AG04449 (cell line): ENCODE results near the gene HLA-F.

Source experiments
- CTCF ChIA-PET: fragments of 350-600 bp; formaldehyde crosslinking; extraction: SDS; loops from one replicate; lab custom pipeline; 2021; ENCODE audit warnings: antibody characterized with exemption; lab: Yijun Ruan, JAX
- POLR2A ChIA-PET: fragments of 400-600, 350-600 bp; formaldehyde crosslinking; extraction: SDS; loops from one replicate; lab custom pipeline; 2020; ENCODE audit warnings: antibody characterized with exemption, inconsistent platforms; lab: Yijun Ruan, JAX
- DNase-seq: peaks from one replicate; pipeline ENCODE4 v3.0.0-alpha.2; 2010; ENCODE audit warnings: low read depth, low spot score
- H3K4me3 ChIP-seq: 2 replicates; pipeline ENCODE4 v1.5.1; 2011; ENCODE audit warnings: low read depth, mild to moderate bottlenecking, control low read depth, low read length
- CTCF ChIP-seq: IDR thresholded peaks from one replicate; pipeline ENCODE4 v1.5.1; 2011; ENCODE audit warnings: mild to moderate bottlenecking, moderate library complexity, low read length, control low read depth, inconsistent platforms; ENCODE audit not compliant: insufficient read depth; ENCODE audit errors: missing control alignments

HLA-F gene

GRCh38 chr6:29731281-29731680 is 8.0 kb downstream of the HLA-F start:
- DNase-seq = no peak
- POLR2A ChIA-PET = no interaction called here
- CTCF ChIA-PET = no interaction called here
- H3K4me3 ChIP-seq = no peak overlapping the region
- TF ChIP-seq CTCF = no peak

DNA sequence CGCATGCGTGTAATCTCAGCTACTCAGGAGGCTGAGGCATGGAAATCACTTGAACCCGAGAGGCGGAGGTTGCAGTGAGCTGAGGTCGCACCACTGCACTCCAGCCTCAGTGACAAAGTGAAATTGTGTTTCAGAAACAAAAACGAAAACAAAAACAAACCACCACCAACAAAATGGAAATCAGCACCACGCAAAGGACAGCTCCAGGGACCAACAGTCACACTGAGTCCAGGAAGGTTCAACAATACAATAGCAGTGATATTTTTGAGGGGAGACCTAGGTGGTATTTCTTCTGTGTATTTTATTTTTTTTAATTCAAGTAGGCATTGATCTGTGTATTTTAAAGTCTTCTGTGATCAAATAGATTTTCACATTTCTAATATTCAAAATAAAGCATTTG is 9.8 kb downstream of the HLA-F start:
- no peak overlapping the region for H3K4me3 ChIP-seq
- ChIA-PET CTCF (interaction anchor here (1.2 to 2.8 kb wide), 2 partner anchors 28 to 80 kb away, joined by 3 to 13 read pairs; no protein-coding TSS in a partner anchor), POLR2A (no interaction called here)
- DNase-seq = no peak
- no peak for TF ChIP-seq CTCF

DNA sequence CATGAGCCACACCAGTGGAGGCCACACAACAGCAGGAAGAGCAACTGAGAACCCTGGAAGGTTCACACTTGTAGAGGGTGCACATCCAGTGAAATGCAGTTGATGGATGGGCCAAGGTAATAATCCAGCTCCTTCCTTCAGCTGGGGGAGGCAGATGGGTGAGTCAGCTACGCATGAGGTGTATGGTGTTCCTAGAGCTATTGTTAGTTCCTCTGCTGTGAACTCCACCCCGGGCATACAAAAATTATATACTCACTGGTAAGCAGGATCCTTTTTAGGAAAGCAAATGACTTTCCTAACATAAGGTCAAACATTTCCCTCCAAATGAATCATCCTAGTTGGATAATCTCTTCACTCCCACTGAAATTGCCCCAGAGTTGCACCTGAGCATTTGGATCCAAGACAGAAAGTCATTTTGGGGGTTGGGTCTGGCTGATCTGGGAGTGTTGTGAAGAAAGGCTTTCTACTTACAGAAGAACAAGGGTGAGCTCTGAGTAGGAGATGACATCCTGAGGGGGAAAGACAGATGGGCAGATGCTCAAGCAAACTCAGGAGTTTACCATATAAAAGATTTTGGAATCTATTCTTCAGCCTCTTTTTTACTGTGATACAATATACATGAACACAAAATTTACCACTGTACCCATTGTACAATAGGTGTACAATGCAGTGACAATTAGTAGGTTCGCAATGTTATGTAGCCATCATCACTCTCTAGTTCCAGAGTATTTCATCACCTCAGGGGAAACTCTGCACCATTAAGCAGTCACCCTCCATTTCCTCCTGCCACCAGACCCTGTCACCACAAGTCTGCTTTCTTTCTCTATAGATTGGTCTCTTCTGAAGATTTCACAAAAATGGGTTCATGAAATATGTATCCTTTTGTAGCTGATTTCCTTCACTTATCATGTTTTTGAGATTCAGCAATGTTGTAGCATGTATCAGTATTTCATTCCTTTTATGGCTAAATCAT is 11.1 kb downstream of the HLA-F start:
- DNase-seq = no peak
- H3K4me3 ChIP-seq = no peak overlapping the region
- ChIA-PET POLR2A (no interaction called here), CTCF (interaction anchor here (1.1 to 8.9 kb wide), 5 partner anchors 17 to 101 kb away, joined by 3 to 77 read pairs (median 5); no protein-coding TSS in a partner anchor)
- TF ChIP-seq CTCF = no peak

- TF ChIP-seq CTCF = no peak
- no peak overlapping the region for H3K4me3 ChIP-seq
- POLR2A ChIA-PET = no interaction called here
- no peak for DNase-seq
- CTCF ChIA-PET = interaction anchor here (0.9 to 8.9 kb wide), 7 partner anchors 10 to 276 kb away, joined by 3 to 77 read pairs (median 6); no protein-coding TSS in a partner anchor
These were observed 13.3 kb downstream of the HLA-F start for GRCh38 chr6:29736563-29736962.

DNA sequence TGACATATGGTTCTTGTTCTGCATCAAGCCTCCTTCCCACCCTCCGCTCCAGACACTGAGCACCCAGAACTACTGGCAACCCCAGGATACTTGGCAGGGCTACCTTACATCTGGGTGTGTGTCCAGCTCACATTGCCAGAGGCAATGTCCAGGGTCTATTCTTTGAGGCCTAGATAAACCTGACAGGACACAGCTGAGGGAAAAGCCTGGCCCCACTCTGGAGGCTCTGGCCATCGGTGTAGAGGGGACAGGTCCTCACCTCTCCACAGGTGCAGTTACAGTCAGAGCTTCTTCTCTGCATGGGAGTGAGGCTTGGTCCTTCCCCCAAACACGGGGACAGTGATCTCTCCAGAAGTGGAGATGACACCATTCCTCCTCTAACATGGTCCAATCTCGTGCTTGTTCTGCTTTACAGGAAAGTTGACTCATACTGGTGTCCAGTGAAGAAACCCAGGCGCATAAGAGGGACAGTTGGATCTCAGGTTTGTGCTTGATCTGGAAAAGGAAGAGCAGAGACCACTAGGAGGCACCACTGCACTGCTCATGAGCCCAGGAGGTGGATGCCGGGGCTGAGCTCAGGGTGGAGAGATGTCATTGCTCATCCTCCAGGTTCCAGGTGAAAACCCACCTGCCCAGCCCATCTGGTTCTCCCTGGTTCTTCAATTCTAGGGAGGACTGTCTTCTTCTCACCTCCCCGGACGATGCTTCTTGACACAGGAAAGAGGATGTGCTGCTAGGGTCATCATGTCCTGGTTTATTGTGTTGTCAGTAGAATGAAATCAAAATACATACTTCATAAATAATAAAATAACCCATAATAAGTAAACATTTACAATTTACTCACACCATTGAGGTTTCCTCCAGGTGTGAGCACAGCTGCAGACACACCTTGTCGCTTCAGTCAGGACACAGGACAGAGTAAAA is 14.7 kb downstream of the HLA-F start:
- no peak overlapping the region for H3K4me3 ChIP-seq
- TF ChIP-seq CTCF = peak; percentile 78
- ChIA-PET POLR2A (no interaction called here), CTCF (interaction anchor here (0.6 to 8.9 kb wide), 28 partner anchors 11 to 394 kb away, joined by 3 to 77 read pairs (median 4); no protein-coding TSS in a partner anchor)
- no peak for DNase-seq
